RWPE1 (cell line): ENCODE data around the gene XRN2.

Experiments
- CTCF ChIA-PET: fragments of 350-600 bp; sonication (Branson Sonifier 250); formaldehyde crosslinking; extraction: SDS; loops from one replicate; lab custom pipeline; 2021; lab: Yijun Ruan, JAX
- POLR2A ChIA-PET: fragments of 400-600 bp; formaldehyde crosslinking; extraction: SDS; loops from one replicate; lab custom pipeline; 2020; ENCODE audit warnings: antibody characterized with exemption; ENCODE audit not compliant: low non-redundant PET; lab: Yijun Ruan, JAX
- DNase-seq: peaks from one replicate; pipeline ENCODE4 v3.0.0; 2012; ENCODE audit warnings: low spot score
- H3K27ac ChIP-seq: fragments of 450-650 bp; 2 replicates; pipeline ENCODE4 v1.5.1; 2017
- CTCF ChIP-seq: fragments of 450-650 bp; conservative IDR thresholded peaks from 2 replicates; pipeline ENCODE4 v1.5.1; 2017; ENCODE audit warnings: low read depth, mild to moderate bottlenecking

Gene XRN2

GRCh38 chr20:21373436-21373835 is 70.3 kb downstream of the XRN2 start:
- ChIA-PET POLR2A (no interaction called here), CTCF (interaction anchor here (0.5 to 1.3 kb wide), 2 partner anchors 41 to 132 kb away, joined by 3 to 4 read pairs; no protein-coding TSS in a partner anchor)
- no peak overlapping the region for H3K27ac ChIP-seq
- no peak for TF ChIP-seq CTCF
- no peak for DNase-seq

GRCh38 chr20:21376626-21377025 is 73.5 kb downstream of the XRN2 start:
- DNase-seq, result no peak
- POLR2A ChIA-PET, result no interaction called here

DNA sequence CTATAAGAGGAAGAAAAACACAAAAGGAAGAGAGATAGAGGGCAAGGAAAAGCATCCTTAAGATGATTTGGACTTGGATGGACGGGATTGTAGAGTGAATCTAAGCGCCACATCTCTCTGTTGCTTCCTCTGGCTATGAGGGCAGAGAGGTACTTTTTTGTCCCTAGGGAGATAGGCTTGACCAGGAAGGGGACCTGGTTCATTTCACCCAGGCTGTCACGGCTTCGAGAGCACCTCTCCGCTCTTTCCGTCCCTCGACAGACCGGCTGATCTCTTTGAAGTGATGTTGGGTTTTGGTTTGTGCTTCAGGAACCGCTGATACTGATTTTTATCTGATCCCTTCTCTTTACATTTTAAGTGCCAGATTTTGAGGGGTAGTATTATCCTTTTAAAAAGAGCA is 74.6 kb downstream of the XRN2 start:
- no peak for DNase-seq
- TF ChIP-seq CTCF, result no peak
- H3K27ac ChIP-seq, result no peak overlapping the region
- ChIA-PET CTCF (no interaction called here), POLR2A (no interaction called here)

More at GRCh38 chr20:21376626-21377025, 73.5 kb downstream of the XRN2 start:
- CTCF ChIA-PET, result no interaction called here
- H3K27ac ChIP-seq, result no peak overlapping the region
- TF ChIP-seq CTCF, result no peak

DNA sequence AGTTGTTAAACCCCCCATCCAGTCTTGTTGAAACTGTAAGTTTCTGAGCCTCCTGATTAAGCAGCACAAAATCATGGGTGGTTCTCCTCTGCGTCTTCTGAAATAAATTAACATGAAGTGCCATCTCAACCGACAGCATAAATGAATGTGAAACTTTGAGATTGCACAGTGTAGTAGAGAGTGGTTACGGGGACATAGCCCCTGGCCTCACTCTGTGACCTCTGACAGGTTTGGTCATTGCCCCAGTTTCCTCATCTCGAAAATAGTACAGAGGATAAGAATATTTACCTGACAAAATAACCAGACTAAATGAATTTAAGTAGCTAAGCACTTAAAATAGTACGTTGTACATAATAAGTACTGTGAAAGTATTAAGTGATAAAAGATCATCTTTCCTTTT is 75.1 kb downstream of the XRN2 start:
- no peak overlapping the region for H3K27ac ChIP-seq
- DNase-seq, result no peak
- CTCF ChIA-PET, result no interaction called here
- TF ChIP-seq CTCF, result no peak
- POLR2A ChIA-PET, result no interaction called here

- POLR2A ChIA-PET, result no interaction called here
- DNase-seq, result no peak
- CTCF ChIA-PET, result no interaction called here
- TF ChIP-seq CTCF, result no peak
- no peak overlapping the region for H3K27ac ChIP-seq
Measured at GRCh38 chr20:21380711-21381110, 77.6 kb downstream of the XRN2 start.

GRCh38 chr20:21381619-21382018 is 78.5 kb downstream of the XRN2 start:
- ChIA-PET POLR2A (no interaction called here), CTCF (no interaction called here)
- DNase-seq, result no peak
- TF ChIP-seq CTCF, result no peak
- H3K27ac ChIP-seq, result no peak overlapping the region
